HFF-Myc (cell line): ENCODE measurements around the gene TIMM10B.

Experiments
- DNase-seq: peaks from one replicate; pipeline ENCODE4 v3.0.0-alpha.2; 2011; ENCODE audit warnings: low read depth; ENCODE audit errors: extremely low read depth
- H3K4me3 ChIP-seq: replicated peaks from 2 replicates; pipeline ENCODE4 v1.5.1; 2011; ENCODE audit warnings: low read depth, mild to moderate bottlenecking, control low read depth, low read length
- CTCF ChIP-seq: IDR thresholded peaks from 2 replicates; pipeline ENCODE4 v1.5.1; 2012; ENCODE audit warnings: mild to moderate bottlenecking, low read depth, low read length, control low read depth; ENCODE audit errors: missing control alignments

The TIMM10B gene

GRCh38 chr11:6523253-6523652, 42.0 kb downstream of the TIMM10B start:
- DNase-seq = no peak
- H3K4me3 ChIP-seq = no peak overlapping the region
- TF ChIP-seq CTCF = no peak

- TF ChIP-seq CTCF = no peak
- no peak for DNase-seq
- H3K4me3 ChIP-seq = no peak overlapping the region
Measured at GRCh38 chr11:6526411-6527135, 45.3 kb downstream of the TIMM10B start.

- no peak for DNase-seq
- no peak overlapping the region for H3K4me3 ChIP-seq
- TF ChIP-seq CTCF = no peak
Measured at GRCh38 chr11:6529266-6529665, 48.0 kb downstream of the TIMM10B start.

- no peak overlapping the region for H3K4me3 ChIP-seq
- no peak for DNase-seq
- no peak for TF ChIP-seq CTCF
Measured at GRCh38 chr11:6530848-6531247, 49.5 kb downstream of the TIMM10B start.

GRCh38 chr11:6531267-6531752, 50.0 kb downstream of the TIMM10B start:
- peak; percentile 33 for DNase-seq
- TF ChIP-seq CTCF = peak; percentile 77
- no peak overlapping the region for H3K4me3 ChIP-seq
